ENCODE measurements around the gene CCDC30. TPM values are rescaled to one million over a fixed set of nuclear protein-coding genes. Genes with fewer than 3 reads are reported as not detected.

Gene CCDC30
- total RNA-seq, 2 experiments from 2014 or later = 1.2 to 1.3 TPM

GRCh38 chr1:42586016-42586415 is 122.9 kb downstream of the CCDC30 start:
- Mint-ChIP-seq H3K27ac (no peak overlapping the region), H3K36me3 (ENCODE audit: low read depth) (peaks cover 38% of the 10 kb centered on the region), H3K4me1 (ENCODE audit: low read depth) (no peaks in the 10 kb centered on the region), H3K9me3 (peaks cover 11% of the 10 kb centered on the region), H3K4me3 (no peak overlapping the region), H3K27me3 (no peaks in the 10 kb centered on the region)
- Histone ChIP-seq H3K9me3 (ENCODE audit: control insufficient read depth in 1 of 2, insufficient read depth in 1 of 2, low read length in 2 of 2) (peaks cover 0 to 9% of the 10 kb centered on the region in 2 experiments), H3K27me3 (ENCODE audit: control insufficient read depth in 1 of 2, insufficient read depth in 2 of 2, low read length in 2 of 2) (no peaks in the 10 kb centered on the region), H3K4me1 (ENCODE audit: insufficient read depth, low read length) (no peaks in the 10 kb centered on the region), H3K27ac (ENCODE audit: low read depth in 1 of 2, low read length in 2 of 2) (no peak overlapping the region), H3K4me3 (ENCODE audit: low read length) (no peak overlapping the region), H3K36me3 (ENCODE audit: insufficient read depth, low read length) (no peaks in the 10 kb centered on the region)
- intact Hi-C loops (cut with DNase I, micrococcal nuclease) = no loop called here
- ATAC-seq (ENCODE audit: poor library complexity) = no peak
- ChIA-PET POLR2A (no interaction called here), CTCF (no interaction called here)
- TF ChIP-seq, protein P1, sequence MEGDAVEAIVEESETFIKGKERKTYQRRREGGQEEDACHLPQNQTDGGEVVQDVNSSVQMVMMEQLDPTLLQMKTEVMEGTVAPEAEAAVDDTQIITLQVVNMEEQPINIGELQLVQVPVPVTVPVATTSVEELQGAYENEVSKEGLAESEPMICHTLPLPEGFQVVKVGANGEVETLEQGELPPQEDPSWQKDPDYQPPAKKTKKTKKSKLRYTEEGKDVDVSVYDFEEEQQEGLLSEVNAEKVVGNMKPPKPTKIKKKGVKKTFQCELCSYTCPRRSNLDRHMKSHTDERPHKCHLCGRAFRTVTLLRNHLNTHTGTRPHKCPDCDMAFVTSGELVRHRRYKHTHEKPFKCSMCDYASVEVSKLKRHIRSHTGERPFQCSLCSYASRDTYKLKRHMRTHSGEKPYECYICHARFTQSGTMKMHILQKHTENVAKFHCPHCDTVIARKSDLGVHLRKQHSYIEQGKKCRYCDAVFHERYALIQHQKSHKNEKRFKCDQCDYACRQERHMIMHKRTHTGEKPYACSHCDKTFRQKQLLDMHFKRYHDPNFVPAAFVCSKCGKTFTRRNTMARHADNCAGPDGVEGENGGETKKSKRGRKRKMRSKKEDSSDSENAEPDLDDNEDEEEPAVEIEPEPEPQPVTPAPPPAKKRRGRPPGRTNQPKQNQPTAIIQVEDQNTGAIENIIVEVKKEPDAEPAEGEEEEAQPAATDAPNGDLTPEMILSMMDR (IDR thresholded peaks at IDR 0.05) = no peak
- no peak for DNase-seq

DNA sequence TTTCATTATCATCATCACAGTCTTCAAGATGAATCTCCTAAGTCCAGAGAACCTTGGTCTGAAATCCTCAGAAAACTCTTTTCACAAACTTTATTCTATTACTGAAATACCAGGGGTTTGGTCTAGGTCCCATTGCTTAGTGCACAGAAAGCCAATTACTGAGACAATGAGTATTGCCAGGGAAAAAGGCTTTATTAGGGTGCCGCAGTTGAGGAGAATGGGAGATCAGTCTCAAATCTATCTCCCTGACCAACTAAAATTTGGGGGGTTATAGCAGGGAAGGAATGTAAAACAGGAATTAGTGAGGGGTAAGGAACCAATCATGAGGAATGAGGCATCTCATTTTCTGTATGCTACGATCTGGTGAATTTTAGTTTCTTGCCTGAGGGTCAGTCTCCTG is 124.7 kb downstream of the CCDC30 start:
- ATAC-seq (ENCODE audit: poor library complexity) (no peak), DNase-seq (no peak)
- peaks cover 11% of the 10 kb centered on the region for H3K9me3 Mint-ChIP-seq
- Histone ChIP-seq H3K36me3 (ENCODE audit: insufficient read depth, low read length) (no peaks in the 10 kb centered on the region), H3K4me1 (ENCODE audit: insufficient read depth, low read length) (no peaks in the 10 kb centered on the region), H3K4me3 (ENCODE audit: low read length) (no peak overlapping the region), H3K27ac (ENCODE audit: low read depth in 1 of 2, low read length in 2 of 2) (no peak overlapping the region), H3K27me3 (ENCODE audit: control insufficient read depth in 1 of 2, insufficient read depth in 2 of 2, low read length in 2 of 2) (no peaks in the 10 kb centered on the region), H3K9me3 (ENCODE audit: control insufficient read depth in 1 of 2, insufficient read depth in 1 of 2, low read length in 2 of 2) (peaks cover 0 to 9% of the 10 kb centered on the region in 2 experiments)
- H3K27me3 Mint-ChIP-seq = no peaks in the 10 kb centered on the region
- peaks cover 40% of the 10 kb centered on the region for H3K36me3 Mint-ChIP-seq (ENCODE audit: low read depth)
- H3K27ac Mint-ChIP-seq = no peak overlapping the region
- intact Hi-C loops (cut with DNase I, micrococcal nuclease) = no loop called here
- TF ChIP-seq, protein P1 (IDR thresholded peaks at IDR 0.05) = no peak
- CTCF ChIA-PET = no interaction called here
- no peaks in the 10 kb centered on the region for H3K4me1 Mint-ChIP-seq (ENCODE audit: low read depth)
- no peak overlapping the region for H3K4me3 Mint-ChIP-seq
- POLR2A ChIA-PET = no interaction called here

DNA sequence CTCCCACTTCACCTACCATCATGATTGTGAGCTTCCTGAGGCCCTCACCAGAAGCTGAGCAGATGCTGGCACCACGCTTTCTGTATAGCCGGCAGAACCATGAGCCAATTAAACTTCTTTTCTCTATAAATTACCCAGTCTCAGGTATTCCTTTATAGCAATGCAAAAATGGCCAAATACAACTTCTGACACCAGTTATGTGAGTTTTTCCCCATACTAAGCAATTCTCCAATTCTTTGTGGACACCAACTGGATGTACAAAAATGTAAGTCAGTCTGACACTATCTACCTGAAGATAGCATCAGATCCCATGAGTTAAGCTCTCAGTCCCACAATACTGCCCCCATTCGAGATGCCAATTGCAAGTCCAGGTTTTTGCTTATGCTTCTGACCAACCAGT is 129.7 kb downstream of the CCDC30 start:
- H3K4me3 ChIP-seq (ENCODE audit: low read length) = no peak overlapping the region
- Mint-ChIP-seq H3K27me3 (no peaks in the 10 kb centered on the region), H3K9me3 (peaks cover 4% of the 10 kb centered on the region), H3K4me1 (ENCODE audit: low read depth) (no peaks in the 10 kb centered on the region), H3K4me3 (no peak overlapping the region), H3K27ac (no peak overlapping the region), H3K36me3 (ENCODE audit: low read depth) (peaks cover 29% of the 10 kb centered on the region)
- no peaks in the 10 kb centered on the region for H3K4me1 ChIP-seq (ENCODE audit: insufficient read depth, low read length)
- ChIA-PET CTCF (no interaction called here), POLR2A (no interaction called here)
- intact Hi-C loops (cut with DNase I, micrococcal nuclease) = no loop called here
- no peak for DNase-seq
- no peak for ATAC-seq (ENCODE audit: poor library complexity)
- no peaks in the 10 kb centered on the region for H3K27me3 ChIP-seq (ENCODE audit: control insufficient read depth in 1 of 2, insufficient read depth in 2 of 2, low read length in 2 of 2)
- H3K27ac ChIP-seq (ENCODE audit: low read depth in 1 of 2, low read length in 2 of 2) = no peak overlapping the region
- TF ChIP-seq, protein P1 (IDR thresholded peaks at IDR 0.05) = no peak
- no peaks in the 10 kb centered on the region for H3K36me3 ChIP-seq (ENCODE audit: insufficient read depth, low read length)
- peaks cover 0 to 6% of the 10 kb centered on the region in 2 experiments for H3K9me3 ChIP-seq (ENCODE audit: control insufficient read depth in 1 of 2, insufficient read depth in 1 of 2, low read length in 2 of 2)

Measured in CD4-positive, alpha-beta T cell (primary cell).